ENCODE results near the gene MLYCD. TPM values are rescaled to one million over a fixed set of nuclear protein-coding genes. Genes with fewer than 3 reads are reported as not detected.

Gene MLYCD
- polyA plus RNA-seq, 1 donor from 2014 or later, result 2.4 TPM

- no peaks in the 10 kb centered on the region for H3K27me3 ChIP-seq (ENCODE audit: insufficient read depth, low read depth, low read length)
- H3K79me2 ChIP-seq (replicated peaks; ENCODE audit: insufficient read depth, low read length), result no peaks in the 10 kb centered on the region
- H3K36me3 ChIP-seq (ENCODE audit: insufficient read depth, low read length), result no peaks in the 10 kb centered on the region
- peaks cover 4% of the 10 kb centered on the region for H3K9me3 ChIP-seq (ENCODE audit: low read length)
- no peak overlapping the region for H3K27ac ChIP-seq (ENCODE audit: low read length)
- no peak overlapping the region for H2AFZ ChIP-seq (ENCODE audit: low read depth, low read length)
- H3K4me3 ChIP-seq (ENCODE audit: low read length), result no peak overlapping the region
- no peaks in the 10 kb centered on the region for H3F3A ChIP-seq (ENCODE audit: insufficient read depth, low read length, poor library complexity, severe bottlenecking)
- H3K9ac ChIP-seq (ENCODE audit: low read length), result no peak overlapping the region
- H3K9me2 ChIP-seq (ENCODE audit: insufficient read depth, low read length), result no peaks in the 10 kb centered on the region
- H4K20me1 ChIP-seq (ENCODE audit: insufficient read depth), result no peaks in the 10 kb centered on the region
- no peak overlapping the region for H3K4me2 ChIP-seq (ENCODE audit: low read length)
- no peak for TF ChIP-seq POLR2AphosphoS5 (IDR thresholded peaks at IDR 0.05)
- no peak for TF ChIP-seq MXI1 (conservative IDR thresholded peaks at IDR 0.05; ENCODE audit: poor library complexity, severe bottlenecking)
- no peak for TF ChIP-seq EP300 (conservative IDR thresholded peaks at IDR 0.05; ENCODE audit: poor library complexity, severe bottlenecking)
- no peak for TF ChIP-seq CTCF (IDR thresholded peaks at IDR 0.05; ENCODE audit: poor library complexity, severe bottlenecking)
- TF ChIP-seq TAF1 (IDR thresholded peaks at IDR 0.05; ENCODE audit: low read depth), result no peak
- no peak for TF ChIP-seq RAD21 (conservative IDR thresholded peaks at IDR 0.05)
- TF ChIP-seq REST (IDR thresholded peaks at IDR 0.05; ENCODE audit: borderline replicate concordance), result no peak
- TF ChIP-seq EZH2 (IDR thresholded peaks at IDR 0.05; ENCODE audit: borderline replicate concordance, insufficient read depth, low read length, poor library complexity, severe bottlenecking), result no peak
- no peak for TF ChIP-seq SMC3 (conservative IDR thresholded peaks at IDR 0.05; ENCODE audit: poor library complexity)
Observed at GRCh38 chr16:83886199-83886971, 12.5 kb upstream of the MLYCD start.

GRCh38 chr16:83887080-83887479 is 11.8 kb upstream of the MLYCD start:
- H3K9me2 ChIP-seq (ENCODE audit: insufficient read depth, low read length), result no peaks in the 10 kb centered on the region
- H3K4me3 ChIP-seq (ENCODE audit: low read length), result no peak overlapping the region
- H3K9me3 ChIP-seq (ENCODE audit: low read length), result peaks cover 4% of the 10 kb centered on the region
- no peaks in the 10 kb centered on the region for H3K36me3 ChIP-seq (ENCODE audit: insufficient read depth, low read length)
- no peaks in the 10 kb centered on the region for H3K27me3 ChIP-seq (ENCODE audit: insufficient read depth, low read depth, low read length)
- no peaks in the 10 kb centered on the region for H3K79me2 ChIP-seq (replicated peaks; ENCODE audit: insufficient read depth, low read length)
- no peak overlapping the region for H3K4me2 ChIP-seq (ENCODE audit: low read length)
- TF ChIP-seq TAF1 (IDR thresholded peaks at IDR 0.05; ENCODE audit: low read depth), result no peak
- peak; percentile 48 for TF ChIP-seq CTCF (IDR thresholded peaks at IDR 0.05; ENCODE audit: poor library complexity, severe bottlenecking)
- TF ChIP-seq EZH2 (IDR thresholded peaks at IDR 0.05; ENCODE audit: borderline replicate concordance, insufficient read depth, low read length, poor library complexity, severe bottlenecking), result no peak
- no peak for TF ChIP-seq SMC3 (conservative IDR thresholded peaks at IDR 0.05; ENCODE audit: poor library complexity)
- TF ChIP-seq MXI1 (conservative IDR thresholded peaks at IDR 0.05; ENCODE audit: poor library complexity, severe bottlenecking), result no peak
- no peak for TF ChIP-seq RAD21 (conservative IDR thresholded peaks at IDR 0.05)
- TF ChIP-seq POLR2AphosphoS5 (IDR thresholded peaks at IDR 0.05), result no peak
- no peak for TF ChIP-seq REST (IDR thresholded peaks at IDR 0.05; ENCODE audit: borderline replicate concordance)
- TF ChIP-seq EP300 (conservative IDR thresholded peaks at IDR 0.05; ENCODE audit: poor library complexity, severe bottlenecking), result no peak
- H4K20me1 ChIP-seq (ENCODE audit: insufficient read depth), result no peaks in the 10 kb centered on the region
- no peak overlapping the region for H2AFZ ChIP-seq (ENCODE audit: low read depth, low read length)
- H3F3A ChIP-seq (ENCODE audit: insufficient read depth, low read length, poor library complexity, severe bottlenecking), result no peaks in the 10 kb centered on the region
- no peak overlapping the region for H3K9ac ChIP-seq (ENCODE audit: low read length)
- no peak overlapping the region for H3K27ac ChIP-seq (ENCODE audit: low read length)

Measured in neural cell (in vitro differentiated cells).